A673 (cell line): Measurements from ENCODE around the gene PYY. TPM values are rescaled to one million over a fixed set of nuclear protein-coding genes. Genes with fewer than 3 reads are reported as not detected.

Experiments
- BruUV-seq: library from RNA; stranded (reverse); fragments of 400-500 nt; replicated peaks from 2 replicates; lab custom pipeline; 2021; lab: Mats Ljungman, UMichigan
- CTCF ChIA-PET: fragments of 300-600 bp; sonication (Branson Sonifier 250); formaldehyde crosslinking; loops from one replicate; lab custom pipeline; 2022; ENCODE audit warnings: antibody characterized with exemption; lab: Charles Lee
- POLR2A ChIA-PET: fragments of 300-600 bp; sonication (Branson Sonifier 250); formaldehyde crosslinking; loops from one replicate; lab custom pipeline; 2022; ENCODE audit warnings: antibody characterized with exemption; ENCODE audit not compliant: low non-redundant PET; lab: Charles Lee
- DNase-seq: peaks from one replicate; pipeline ENCODE4 v3.0.0-alpha.2; 2015; ENCODE audit warnings: low spot score
- H3K27ac ChIP-seq: fragments of 200-600 bp; sonication (generic); 2 replicates; pipeline ENCODE4 v1.5.1; 2016; ENCODE audit warnings: mixed run types, low read depth, mild to moderate bottlenecking, mixed read lengths, antibody characterized with exemption, low read length; ENCODE audit not compliant: poor library complexity, severe bottlenecking
- H3K27me3 ChIP-seq: fragments of 200-600 bp; sonication (generic); replicated peaks from 2 replicates; pipeline ENCODE4 v1.6.1; 2017; ENCODE audit warnings: mixed run types, low read depth, mild to moderate bottlenecking, mixed read lengths, antibody characterized with exemption, low read length; ENCODE audit not compliant: insufficient read depth, poor library complexity
- H3K36me3 ChIP-seq: fragments of 200-600 bp; sonication (generic); 2 replicates; pipeline ENCODE4 v1.6.1; 2016; ENCODE audit warnings: mixed run types, mild to moderate bottlenecking, mixed read lengths, antibody characterized with exemption, low read length; ENCODE audit not compliant: insufficient read depth, poor library complexity, severe bottlenecking
- H3K4me1 ChIP-seq: fragments of 200-600 bp; sonication (generic); 2 replicates; pipeline ENCODE4 v1.6.1; 2017; ENCODE audit warnings: mixed run types, mild to moderate bottlenecking, mixed read lengths, antibody characterized with exemption, low read length; ENCODE audit not compliant: insufficient read depth, poor library complexity, severe bottlenecking
- H3K4me3 ChIP-seq: fragments of 200-600 bp; sonication (generic); 2 replicates; pipeline ENCODE4 v1.5.1; 2016; ENCODE audit warnings: low read depth, mixed run types, mild to moderate bottlenecking, mixed read lengths, low read length; ENCODE audit not compliant: poor library complexity, severe bottlenecking
- H3K9me3 ChIP-seq: fragments of 200-600 bp; sonication (generic); 2 replicates; pipeline ENCODE4 v1.6.1; 2016; ENCODE audit warnings: mixed run types, low read depth, mild to moderate bottlenecking, mixed read lengths, antibody characterized with exemption, low read length; ENCODE audit not compliant: poor library complexity, severe bottlenecking
- CTCF ChIP-seq: fragments of 300-800, 200-600 bp; sonication (generic); conservative IDR thresholded peaks from 2 replicates; pipeline ENCODE4 v1.5.1; 2017; ENCODE audit warnings: low read depth, mild to moderate bottlenecking, antibody characterized with exemption, low read length, moderate library complexity, mixed read lengths
- EZH2 ChIP-seq: fragments of 200-600 bp; sonication (generic); IDR thresholded peaks from 2 replicates; pipeline ENCODE4 v1.6.1; 2017; ENCODE audit warnings: borderline replicate concordance, low read depth, mild to moderate bottlenecking, mixed read lengths, antibody characterized with exemption, low read length; ENCODE audit not compliant: poor library complexity, severe bottlenecking
- intact Hi-C: fragments of 100-400 bp; cut with micrococcal nuclease; formaldehyde crosslinking; loops from one replicate; pipeline ENCODE4 v1.10.0; 2022; ENCODE audit not compliant: unreplicated experiment
- total RNA-seq: library from RNA; stranded (reverse); gene quantifications from 2 replicates; pipeline ENCODE4 v1.2.3, GENCODE V29; 2021

The PYY gene
- total RNA-seq, 1 experiment from 2014 or later: not detected

GRCh38 chr17:43920500-43921095, 33.1 kb downstream of the PYY start:
- no peak overlapping the region for H3K4me3 ChIP-seq
- ChIA-PET CTCF (no interaction called here), POLR2A (no interaction called here)
- no peak for TF ChIP-seq CTCF
- no peak for TF ChIP-seq EZH2
- no TSS peak for BruUV-seq
- intact Hi-C loops: no loop called here
- H3K27ac ChIP-seq: no peak overlapping the region
- no peaks in the 10 kb centered on the region for H3K9me3 ChIP-seq
- DNase-seq: no peak
- no peaks in the 10 kb centered on the region for H3K4me1 ChIP-seq
- no peaks in the 10 kb centered on the region for H3K36me3 ChIP-seq
- no peaks in the 10 kb centered on the region for H3K27me3 ChIP-seq

- intact Hi-C loops: no loop called here
- Histone ChIP-seq H3K36me3 (no peaks in the 10 kb centered on the region), H3K4me3 (no peak overlapping the region), H3K9me3 (no peaks in the 10 kb centered on the region), H3K4me1 (no peaks in the 10 kb centered on the region), H3K27ac (no peak overlapping the region), H3K27me3 (no peaks in the 10 kb centered on the region)
- no peak for TF ChIP-seq CTCF
- no peak for TF ChIP-seq EZH2
- POLR2A ChIA-PET: no interaction called here
- no peak for DNase-seq
- CTCF ChIA-PET: no interaction called here
- no TSS peak for BruUV-seq
Observed at GRCh38 chr17:43918026-43918389, 35.7 kb downstream of the PYY start.

- intact Hi-C loops: no loop called here
- BruUV-seq: no TSS peak
- no peaks in the 10 kb centered on the region for H3K9me3 ChIP-seq
- no peak for DNase-seq
- POLR2A ChIA-PET: no interaction called here
- TF ChIP-seq CTCF (no peak), EZH2 (no peak)
- H3K27me3 ChIP-seq: no peaks in the 10 kb centered on the region
- H3K4me3 ChIP-seq: no peak overlapping the region
- no peaks in the 10 kb centered on the region for H3K4me1 ChIP-seq
- no peak overlapping the region for H3K27ac ChIP-seq
- CTCF ChIA-PET: interaction anchor here (0.6 kb wide), 1 partner anchor 126 kb away, joined by 3 read pairs; no protein-coding TSS in a partner anchor
- no peaks in the 10 kb centered on the region for H3K36me3 ChIP-seq
Observed at GRCh38 chr17:43917348-43918025, 36.3 kb downstream of the PYY start.
